H1 (cell line): ENCODE data around the gene CABP4. TPM values are rescaled to one million over a fixed set of nuclear protein-coding genes. Genes with fewer than 3 reads are reported as not detected.

Experiments
- CTCF ChIA-PET: fragments of 300-600 bp; sonication (Branson Sonifier 250); formaldehyde crosslinking; loops from one replicate; lab custom pipeline; 2021; ENCODE audit not compliant: partially characterized antibody; lab: Charles Lee
- POLR2A ChIA-PET: fragments of 300-600 bp; sonication (Branson Sonifier 250); formaldehyde crosslinking; loops from one replicate; lab custom pipeline; 2021; ENCODE audit warnings: inconsistent platforms; ENCODE audit not compliant: partially characterized antibody; lab: Charles Lee
- DNase-seq, 2 experiments: peaks; one replicate each; pipeline versions ENCODE4 v3.0.0 to v3.0.0-alpha.2; 2010 to 2022; ENCODE audit warnings: low spot score in 2 of 2, low read depth in 1 of 2, mixed read lengths in 1 of 2
- FAIRE-seq: peaks from 2 replicates; lab custom pipeline; 2011; peaks lifted over from hg19 to GRCh38; lab: Jason Lieb, UNC
- H2AFZ ChIP-seq: 2 replicates; pipeline ENCODE4 v1.8.1; 2012; ENCODE audit warnings: low read length, inconsistent platforms
- H2AK5ac ChIP-seq: 2 replicates; pipeline ENCODE4 v1.6.1; 2013; ENCODE audit warnings: low read depth, low read length
- H2BK120ac ChIP-seq: replicated peaks from 2 replicates; pipeline ENCODE3; 2013; ENCODE audit warnings: low read depth, low read length, inconsistent platforms
- H2BK12ac ChIP-seq: 2 replicates; pipeline ENCODE4 v1.6.1; 2013; ENCODE audit warnings: low read depth, low read length
- H2BK15ac ChIP-seq: 2 replicates; pipeline ENCODE4 v1.6.1; 2013; ENCODE audit warnings: low read length
- H2BK20ac ChIP-seq: 2 replicates; pipeline ENCODE4 v1.6.1; 2013; ENCODE audit warnings: low read length
- H2BK5ac ChIP-seq: 2 replicates; pipeline ENCODE4 v1.6.1; 2013; ENCODE audit warnings: low read depth, low read length
- H3K14ac ChIP-seq: 2 replicates; pipeline ENCODE4 v1.6.1; 2013; ENCODE audit warnings: inconsistent platforms; ENCODE audit not compliant: insufficient read length
- H3K18ac ChIP-seq: 2 replicates; pipeline ENCODE4 v1.6.1; 2013; ENCODE audit warnings: low read length; ENCODE audit errors: extremely low read depth
- H3K23ac ChIP-seq: 2 replicates; pipeline ENCODE4 v1.6.1; 2013; ENCODE audit warnings: inconsistent platforms; ENCODE audit not compliant: insufficient read length
- H3K23me2 ChIP-seq: 2 replicates; pipeline ENCODE4 v1.6.1; 2013; ENCODE audit warnings: low read depth, low read length
- H3K27ac ChIP-seq: 2 replicates; pipeline ENCODE4 v1.6.1; 2011; ENCODE audit warnings: low read depth, low read length, inconsistent platforms
- H3K27me3 ChIP-seq, 4 experiments: replicated peaks in 1 of 4; 1 replicate in 1 of 4; 2 replicates in 3 of 4; pipeline versions ENCODE4 v1.6.1 to v1.8.1; 2011 to 2013; ENCODE audit warnings: low read length in 3 of 4, mild to moderate bottlenecking in 3 of 4, inconsistent platforms in 2 of 4, mixed read lengths in 2 of 4, moderate library complexity in 1 of 4; ENCODE audit not compliant: control insufficient read depth in 3 of 4, insufficient read depth in 3 of 4; ENCODE audit errors: extremely low read depth in 1 of 4
- H3K36me3 ChIP-seq, 4 experiments: 2 replicates each; pipeline versions ENCODE4 v1.6.1 to v1.8.1; 2011 to 2013; ENCODE audit warnings: mild to moderate bottlenecking in 4 of 4, low read length in 3 of 4, moderate library complexity in 2 of 4, control low read depth in 1 of 4, inconsistent platforms in 1 of 4; ENCODE audit not compliant: insufficient read depth in 4 of 4, control insufficient read depth in 2 of 4
- H3K4ac ChIP-seq: replicated peaks from 2 replicates; pipeline ENCODE3; 2013; ENCODE audit warnings: low read length, low read depth, mixed read lengths, inconsistent platforms; ENCODE audit not compliant: insufficient read length
- H3K4me1 ChIP-seq, 4 experiments: replicated peaks in 1 of 4; 1 replicate in 1 of 4; 2 replicates in 3 of 4; pipeline versions ENCODE4 v1.6.1 to v1.8.1; 2011 to 2013; ENCODE audit warnings: low read length in 3 of 4, inconsistent platforms in 2 of 4, mixed read lengths in 1 of 4; ENCODE audit not compliant: insufficient read depth in 4 of 4, control insufficient read depth in 3 of 4
- H3K4me2 ChIP-seq, 2 experiments: 2 replicates each; pipeline versions ENCODE4 v1.6.1 to v1.8.1; 2011 to 2013; ENCODE audit warnings: low read depth in 2 of 2, low read length in 2 of 2, control low read depth in 1 of 2, inconsistent platforms in 1 of 2, mild to moderate bottlenecking in 1 of 2; ENCODE audit not compliant: insufficient read depth in 1 of 2
- H3K4me3 ChIP-seq, 4 experiments: fragments of 200-600, 300-600 bp in 1 of 4; sonication (generic), shearing (Covaris generic), sonication (Bioruptor Twin) in 1 of 4; 2 replicates each; pipeline versions ENCODE4 v1.5.1 to v1.8.1; 2011 to 2016; ENCODE audit warnings: low read length in 4 of 4, low read depth in 3 of 4, control low read depth in 2 of 4, inconsistent platforms in 2 of 4, mild to moderate bottlenecking in 2 of 4, mixed read lengths in 1 of 4, moderate library complexity in 1 of 4; ENCODE audit not compliant: insufficient read depth in 2 of 4; ENCODE audit errors: extremely low read depth in 1 of 4
- H3K56ac ChIP-seq: replicated peaks from 2 replicates; pipeline ENCODE3; 2013; ENCODE audit warnings: low read depth, mild to moderate bottlenecking, mixed read lengths, low read length, inconsistent platforms; ENCODE audit not compliant: insufficient read length
- H3K79me1 ChIP-seq: 2 replicates; pipeline ENCODE4 v1.6.1; 2013; ENCODE audit warnings: low read depth, low read length, control low read depth
- H3K79me2 ChIP-seq, 2 experiments: 2 replicates each; pipeline versions ENCODE4 v1.6.1 to v1.8.1; 2012 to 2013; ENCODE audit warnings: low read length in 2 of 2, mild to moderate bottlenecking in 2 of 2, inconsistent platforms in 1 of 2; ENCODE audit not compliant: insufficient read depth in 2 of 2, control insufficient read depth in 1 of 2
- H3K9ac ChIP-seq, 4 experiments: replicated peaks in 1 of 4; 1 replicate in 1 of 4; 2 replicates in 3 of 4; pipeline versions ENCODE4 v1.6.1 to v1.8.1; 2011 to 2013; ENCODE audit warnings: low read depth in 3 of 4, low read length in 3 of 4, control low read depth in 2 of 4, mild to moderate bottlenecking in 2 of 4, moderate library complexity in 2 of 4, inconsistent platforms in 1 of 4; ENCODE audit errors: extremely low read depth in 1 of 4
- H3K9me3 ChIP-seq, 2 experiments: 2 replicates each; pipeline versions ENCODE4 v1.6.1 to v1.8.1; 2012 to 2013; ENCODE audit warnings: mild to moderate bottlenecking in 2 of 2, moderate library complexity in 2 of 2, control low read depth in 1 of 2, inconsistent platforms in 1 of 2, low read depth in 1 of 2, low read length in 1 of 2, mixed read lengths in 1 of 2; ENCODE audit not compliant: insufficient read depth in 2 of 2
- H4K20me1 ChIP-seq, 2 experiments: replicated peaks in 1 of 2; 2 replicates each; pipeline versions ENCODE3 to v1.8.1; 2011 to 2013; ENCODE audit warnings: inconsistent platforms in 2 of 2, low read length in 2 of 2, mild to moderate bottlenecking in 1 of 2; ENCODE audit not compliant: insufficient read depth in 2 of 2, control insufficient read depth in 1 of 2
- H4K5ac ChIP-seq: 2 replicates; pipeline ENCODE4 v1.6.1; 2013; ENCODE audit warnings: low read length, low read depth, mixed read lengths, inconsistent platforms; ENCODE audit not compliant: insufficient read length
- H4K8ac ChIP-seq: 2 replicates; pipeline ENCODE4 v1.8.0; 2013; ENCODE audit warnings: mild to moderate bottlenecking, moderate library complexity, low read length, inconsistent platforms; ENCODE audit not compliant: insufficient read depth; ENCODE audit errors: extremely low read depth
- H4K91ac ChIP-seq: replicated peaks from 2 replicates; pipeline ENCODE3; 2013; ENCODE audit warnings: low read length, mixed read lengths, inconsistent platforms; ENCODE audit not compliant: insufficient read length
- GTF2F1 ChIP-seq: IDR thresholded peaks from 2 replicates; pipeline ENCODE4 v1.6.1; 2012; ENCODE audit warnings: low read depth, low read length, improper control_type of control experiment, borderline replicate concordance
- NRF1 ChIP-seq: IDR thresholded peaks from 2 replicates; pipeline ENCODE4 v1.6.1; 2011; ENCODE audit warnings: mild to moderate bottlenecking, low read depth, low read length, improper control_type of control experiment
- RAD21 ChIP-seq, 2 experiments: IDR thresholded peaks in 1 of 2; conservative IDR thresholded peaks in 1 of 2; 2 replicates each; pipeline ENCODE4 v1.6.1; 2011; ENCODE audit warnings: low read depth in 2 of 2, low read length in 2 of 2, improper control_type of control experiment in 1 of 2, inconsistent platforms in 1 of 2, mild to moderate bottlenecking in 1 of 2, moderate library complexity in 1 of 2
- SIN3A ChIP-seq, 2 experiments: IDR thresholded peaks in 1 of 2; conservative IDR thresholded peaks in 1 of 2; 2 replicates each; pipeline ENCODE4 v1.6.1; 2011 to 2012; ENCODE audit warnings: low read length in 2 of 2, improper control_type of control experiment in 1 of 2, low read depth in 1 of 2, mild to moderate bottlenecking in 1 of 2
- WGBS, 2 experiments: shearing (Covaris generic) in 1 of 2; methylation state at CpG; one replicate each; pipeline versions ENCODE4 v1.1.6 to v1.1.7; 2013 to 2015; ENCODE audit warnings: low lambda C conversion rate in 2 of 2, mixed read lengths in 2 of 2, inconsistent platforms in 1 of 2, low coverage in 1 of 2, missing lambda C conversion rate in 1 of 2; ENCODE audit not compliant: insufficient replicate concordance in 2 of 2, insufficient coverage in 1 of 2, insufficient read length in 1 of 2; ENCODE audit errors: extremely low coverage in 1 of 2, missing lambda C conversion rate in 1 of 2; 5-methylcytosine and 5-hydroxymethylcytosine counted together
- polyA plus RNA-seq, 7 experiments: library from polyadenylated mRNA; depleted of rRNA in 3 of 7; stranded (reverse) in 5 of 7; unstranded in 2 of 7; fragments of >200 nt in 5 of 7; fragments of 200-250 nt in 2 of 7; gene quantifications; 1 replicate in 5 of 7; 2 replicates in 1 of 7; 4 replicates in 1 of 7; pipeline versions ENCODE4 v1.2.1 to v1.2.3, GENCODE V29; 2011 to 2013; ENCODE audit warnings: missing spikeins in 2 of 7, mixed read lengths in 2 of 7
- total RNA-seq: library from RNA; stranded (reverse); fragmentation: NEBNext Ultra II Directional; extraction: Animal tissue kit (Norgen Biotek cat#: 25700); gene quantifications from 2 replicates; pipeline ENCODE4 v1.2.1, GENCODE V29; 2021
- TF ChIP-seq, protein P1 (sequence below): IDR thresholded peaks from 2 replicates; pipeline ENCODE4 v1.6.1; 2011; ENCODE audit warnings: low read length, improper control_type of control experiment

Gene CABP4
- total and polyA plus RNA-seq, 2 of the 8 experiments (the other 6 are each of a cell fraction or from before 2014, with no cell fraction given): not detected

DNA sequence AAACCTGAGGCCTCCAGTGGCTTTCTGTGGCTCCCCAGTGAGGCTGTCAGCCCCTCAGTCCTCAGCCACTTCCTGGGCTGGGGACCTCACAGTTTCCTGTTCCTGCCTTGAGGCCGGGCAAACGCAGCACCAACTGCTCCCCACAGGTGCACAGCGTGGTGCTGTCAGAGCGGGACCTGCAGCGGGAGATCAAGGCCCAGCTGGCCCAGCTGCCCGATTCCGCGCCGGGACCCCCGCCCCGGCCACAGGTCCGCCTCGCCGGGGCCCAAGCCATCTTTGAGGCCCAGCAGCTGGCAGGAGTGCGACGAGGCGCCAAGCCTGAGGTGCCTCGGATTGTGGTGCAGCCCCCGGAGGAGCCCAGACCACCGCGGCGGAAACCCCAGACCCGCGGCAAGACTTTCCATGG is 45.9 kb upstream of the CABP4 start:
- H2AFZ ChIP-seq: no peak overlapping the region
- H3K14ac ChIP-seq: no peak overlapping the region
- no peak overlapping the region for H3K4me3 ChIP-seq
- H3K18ac ChIP-seq: no peak overlapping the region
- ChIA-PET POLR2A (interaction anchor here (0.9 to 1.2 kb wide), 2 partner anchors 9 to 22 kb away, joined by 3 to 6 read pairs; no protein-coding TSS in a partner anchor), CTCF (no interaction called here)
- no peaks in the 10 kb centered on the region for H3K79me1 ChIP-seq
- H4K20me1 ChIP-seq: no peaks in the 10 kb centered on the region
- H3K9ac ChIP-seq: no peak overlapping the region
- no peak for FAIRE-seq
- no peak overlapping the region for H2BK15ac ChIP-seq
- peaks cover 0 to 16% (median 5%) of the 10 kb centered on the region in 4 experiments; a peak in 4 of 7 replicates for H3K27me3 ChIP-seq
- peaks cover 0 to 11% (median 7%) of the 10 kb centered on the region in 4 experiments; a peak in 5 of 7 replicates for H3K4me1 ChIP-seq
- peak overlapping the region; percentile 21; the same call in 1 of the 2 replicates for H2BK20ac ChIP-seq
- no peak overlapping the region for H4K91ac ChIP-seq
- no peaks in the 10 kb centered on the region for H3K9me3 ChIP-seq
- no peaks in the 10 kb centered on the region for H3K36me3 ChIP-seq
- H3K23me2 ChIP-seq: no peaks in the 10 kb centered on the region
- H3K4me2 ChIP-seq: no peak overlapping the region
- H3K56ac ChIP-seq: no peak overlapping the region
- H4K5ac ChIP-seq: no peak overlapping the region
- 86% methylated on average over 21 of the region's 24 CpGs; no CpG with 5 or more reads in 1 of the 2 experiments for WGBS, 2 experiments
- H2BK5ac ChIP-seq: peak overlapping the region; percentile 44; the same call in 1 of the 2 replicates
- no peak overlapping the region; the same call in none of the 2 replicates for H4K8ac ChIP-seq
- TF ChIP-seq RAD21 (IDR thresholded peaks at IDR 0.05 in 1 of 2, conservative IDR thresholded peaks at IDR 0.05 in 1 of 2; ENCODE audit: low read depth in 2 of 2, low read length in 2 of 2): no peak
- TF ChIP-seq GTF2F1: no peak
- no peak for TF ChIP-seq SIN3A (conservative IDR thresholded peaks at IDR 0.05 in 1 of 2, IDR thresholded peaks at IDR 0.05 in 1 of 2; ENCODE audit: low read depth in 1 of 2, low read length in 2 of 2)
- TF ChIP-seq, protein P1, sequence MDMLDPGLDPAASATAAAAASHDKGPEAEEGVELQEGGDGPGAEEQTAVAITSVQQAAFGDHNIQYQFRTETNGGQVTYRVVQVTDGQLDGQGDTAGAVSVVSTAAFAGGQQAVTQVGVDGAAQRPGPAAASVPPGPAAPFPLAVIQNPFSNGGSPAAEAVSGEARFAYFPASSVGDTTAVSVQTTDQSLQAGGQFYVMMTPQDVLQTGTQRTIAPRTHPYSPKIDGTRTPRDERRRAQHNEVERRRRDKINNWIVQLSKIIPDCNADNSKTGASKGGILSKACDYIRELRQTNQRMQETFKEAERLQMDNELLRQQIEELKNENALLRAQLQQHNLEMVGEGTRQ: no peak
- no peak for TF ChIP-seq NRF1
- no peak for DNase-seq
- no peak overlapping the region for H3K27ac ChIP-seq
- no peak overlapping the region for H3K23ac ChIP-seq
- H2AK5ac ChIP-seq: no peak overlapping the region
- no peak overlapping the region for H2BK120ac ChIP-seq
- peak overlapping the region; percentile 17; the same call in 1 of the 2 replicates for H2BK12ac ChIP-seq
- no peaks in the 10 kb centered on the region for H3K79me2 ChIP-seq
- no peak overlapping the region for H3K4ac ChIP-seq
